IMR-90 (cell line): ENCODE results near the gene SETD3. TPM values are rescaled to one million over a fixed set of nuclear protein-coding genes. Genes with fewer than 3 reads are reported as not detected.

Source experiments
- ATAC-seq: fragments of 200-7000 bp; cut with Tn5 transposase; 2 replicates; pipeline ENCODE4 v1.9.1; 2020; ENCODE audit warnings: low read depth, mild to moderate bottlenecking, moderate library complexity
- BruUV-seq: library from RNA; stranded (reverse); fragments of 400-500 nt; replicated peaks from 2 replicates; lab custom pipeline; 2021; lab: Mats Ljungman, UMichigan
- CTCF ChIA-PET: fragments of 300-600 bp; formaldehyde crosslinking; extraction: SDS; loops from one replicate; lab custom pipeline; 2021; ENCODE audit warnings: antibody characterized with exemption; lab: Yijun Ruan, JAX
- POLR2A ChIA-PET: fragments of 300-600 bp; sonication (Branson Sonifier 250); formaldehyde crosslinking; loops from one replicate; lab custom pipeline; 2022; ENCODE audit warnings: antibody characterized with exemption; ENCODE audit not compliant: unreplicated experiment; lab: Charles Lee
- DNase-seq: peaks from one replicate; pipeline ENCODE4 v3.0.0; 2013
- H2AFZ ChIP-seq: replicated peaks from 2 replicates; pipeline ENCODE3; 2013; ENCODE audit warnings: low read length, mild to moderate bottlenecking; ENCODE audit not compliant: poor library complexity
- H2AK5ac ChIP-seq: 2 replicates; pipeline ENCODE4 v1.6.1; 2013; ENCODE audit warnings: low read depth, low read length, inconsistent platforms
- H2AK9ac ChIP-seq: replicated peaks from 2 replicates; pipeline ENCODE3; 2013; ENCODE audit warnings: mild to moderate bottlenecking, low read depth, low read length, moderate library complexity; ENCODE audit not compliant: poor library complexity
- H2BK120ac ChIP-seq: 2 replicates; pipeline ENCODE4 v1.6.1; 2013; ENCODE audit warnings: low read depth, low read length, inconsistent platforms
- H2BK15ac ChIP-seq: 3 replicates; pipeline ENCODE4 v1.6.1; 2013; ENCODE audit warnings: low read depth, low read length, inconsistent platforms
- H2BK20ac ChIP-seq: 2 replicates; pipeline ENCODE4 v1.6.1; 2013; ENCODE audit warnings: low read depth, mild to moderate bottlenecking, inconsistent platforms, low read length, moderate library complexity
- H2BK5ac ChIP-seq: 2 replicates; pipeline ENCODE4 v1.6.1; 2013; ENCODE audit warnings: mild to moderate bottlenecking, low read depth, low read length, inconsistent platforms; ENCODE audit not compliant: poor library complexity, severe bottlenecking
- H3K14ac ChIP-seq: replicated peaks from 2 replicates; pipeline ENCODE4 v1.6.1; 2013; ENCODE audit warnings: low read depth, low read length, inconsistent platforms
- H3K18ac ChIP-seq: 2 replicates; pipeline ENCODE4 v1.6.1; 2013; ENCODE audit warnings: low read depth, low read length, control low read depth
- H3K23ac ChIP-seq: 2 replicates; pipeline ENCODE4 v1.6.1; 2013; ENCODE audit warnings: low read depth, low read length, inconsistent platforms
- H3K27ac ChIP-seq: 2 replicates; pipeline ENCODE4 v1.5.1; 2013; ENCODE audit warnings: mild to moderate bottlenecking, control low read depth, low read length; ENCODE audit not compliant: insufficient read depth
- H3K27me3 ChIP-seq: 2 replicates; pipeline ENCODE4 v1.6.1; 2013; ENCODE audit warnings: low read length; ENCODE audit not compliant: control insufficient read depth, insufficient read depth
- H3K36me3 ChIP-seq: 2 replicates; pipeline ENCODE4 v1.6.1; 2013; ENCODE audit warnings: low read length, mixed read lengths; ENCODE audit not compliant: control insufficient read depth, insufficient read depth
- H3K4ac ChIP-seq: 2 replicates; pipeline ENCODE4 v1.6.1; 2013; ENCODE audit warnings: low read depth, low read length, inconsistent platforms
- H3K4me1 ChIP-seq: 2 replicates; pipeline ENCODE4 v1.6.1; 2013; ENCODE audit warnings: low read length, mixed read lengths; ENCODE audit not compliant: control insufficient read depth, insufficient read depth
- H3K4me2 ChIP-seq: 2 replicates; pipeline ENCODE4 v1.6.1; 2013; ENCODE audit warnings: low read depth, mild to moderate bottlenecking, control low read depth, low read length, moderate library complexity
- H3K4me3 ChIP-seq: 2 replicates; pipeline ENCODE4 v1.5.1; 2013; ENCODE audit warnings: low read depth, mild to moderate bottlenecking, control low read depth, low read length, moderate library complexity; ENCODE audit not compliant: insufficient read depth
- H3K56ac ChIP-seq: 2 replicates; pipeline ENCODE4 v1.6.1; 2013; ENCODE audit warnings: low read length, inconsistent platforms; ENCODE audit not compliant: insufficient read depth; ENCODE audit errors: extremely low read depth
- H3K79me1 ChIP-seq, 2 experiments: 2 replicates each; pipeline ENCODE4 v1.6.1; 2013; ENCODE audit warnings: low read length in 2 of 2, inconsistent platforms in 1 of 2, low read depth in 1 of 2
- H3K9ac ChIP-seq: 2 replicates; pipeline ENCODE4 v1.6.1; 2013; ENCODE audit warnings: low read depth, low read length, control low read depth
- H3K9me1 ChIP-seq: 2 replicates; pipeline ENCODE4 v1.6.1; 2013; ENCODE audit warnings: low read length, inconsistent platforms; ENCODE audit not compliant: insufficient read depth
- H3K9me3 ChIP-seq: 2 replicates; pipeline ENCODE4 v1.6.1; 2013; ENCODE audit warnings: low read length; ENCODE audit not compliant: control insufficient read depth, insufficient read depth
- H4K20me1 ChIP-seq: 2 replicates; pipeline ENCODE4 v1.6.1; 2013; ENCODE audit warnings: low read length, inconsistent platforms; ENCODE audit not compliant: insufficient read depth
- H4K5ac ChIP-seq: 2 replicates; pipeline ENCODE4 v1.6.1; 2013; ENCODE audit warnings: mild to moderate bottlenecking, low read depth, low read length, control low read depth
- H4K8ac ChIP-seq, 2 experiments: 2 replicates each; pipeline ENCODE4 v1.6.1; 2013; ENCODE audit warnings: low read depth in 2 of 2, low read length in 2 of 2, control low read depth in 1 of 2, inconsistent platforms in 1 of 2
- H4K91ac ChIP-seq: 2 replicates; pipeline ENCODE4 v1.6.1; 2013; ENCODE audit warnings: low read depth, low read length, inconsistent platforms; ENCODE audit not compliant: insufficient read depth
- CHD1 ChIP-seq: IDR thresholded peaks from 2 replicates; pipeline ENCODE4 v1.6.1; 2012; ENCODE audit warnings: low read depth, low read length, improper control_type of control experiment
- ELK1 ChIP-seq: fragments of 150-350 bp; IDR thresholded peaks from 2 replicates; pipeline ENCODE4 v1.6.1; 2016; ENCODE audit warnings: low read depth, mild to moderate bottlenecking, low read length, moderate library complexity, borderline replicate concordance
- MAFK ChIP-seq: IDR thresholded peaks from 2 replicates; pipeline ENCODE4 v1.6.1; 2012; ENCODE audit warnings: low read depth, low read length, improper control_type of control experiment
- MAZ ChIP-seq: IDR thresholded peaks from 2 replicates; pipeline ENCODE4 v1.6.1; 2012; ENCODE audit warnings: low read depth, mild to moderate bottlenecking, low read length, improper control_type of control experiment, moderate library complexity, borderline replicate concordance
- MXI1 ChIP-seq: IDR thresholded peaks from 2 replicates; pipeline ENCODE4 v1.6.1; 2012; ENCODE audit warnings: low read depth, mild to moderate bottlenecking, low read length, moderate library complexity, borderline replicate concordance
- POLR2A ChIP-seq: IDR thresholded peaks from 2 replicates; pipeline ENCODE4 v1.6.1; 2012; ENCODE audit warnings: mild to moderate bottlenecking, low read depth, low read length
- RAD21 ChIP-seq: IDR thresholded peaks from 2 replicates; pipeline ENCODE4 v1.6.1; 2012; ENCODE audit warnings: low read length, improper control_type of control experiment
- RCOR1 ChIP-seq: IDR thresholded peaks from 2 replicates; pipeline ENCODE4 v1.6.1; 2012; ENCODE audit warnings: mild to moderate bottlenecking, low read length, improper control_type of control experiment; ENCODE audit not compliant: insufficient replicate concordance
- SMC3 ChIP-seq: fragments of 150-350 bp; IDR thresholded peaks from 2 replicates; pipeline ENCODE4 v1.6.1; 2016; ENCODE audit warnings: low read depth, mild to moderate bottlenecking, antibody characterized with exemption, low read length, moderate library complexity
- USF2 ChIP-seq: fragments of 150-350 bp; IDR thresholded peaks from 2 replicates; pipeline ENCODE4 v1.6.1; 2017; ENCODE audit warnings: mild to moderate bottlenecking, antibody characterized with exemption, low read length, low read depth
- WGBS, 2 experiments: methylation state at CpG; one replicate each; pipeline versions ENCODE4 v1.1.5 to v1.1.7; 2013; ENCODE audit warnings: missing lambda C conversion rate in 2 of 2; ENCODE audit not compliant: insufficient read length in 1 of 2; ENCODE audit errors: extremely low coverage in 2 of 2; 5-methylcytosine and 5-hydroxymethylcytosine counted together
- dilution Hi-C: fragments of 300-500 bp; cut with HindIII; formaldehyde crosslinking; loops from one replicate; pipeline ENCODE4 v1.14.3; 2018; ENCODE audit warnings: low sequenced_read_pairs; ENCODE audit not compliant: unreplicated experiment
- in situ Hi-C: fragments of 300-500 bp; cut with MboI; formaldehyde crosslinking; loops from 3 replicates; pipeline ENCODE4 v1.14.3; 2019; ENCODE audit warnings: low sequenced_read_pairs, inconsistent platforms, mixed read lengths
- intact Hi-C: fragments of 100-400 bp; cut with micrococcal nuclease; formaldehyde crosslinking; loops from 2 replicates; pipeline ENCODE4 v1.10.0; 2022
- polyA plus RNA-seq, 3 experiments: library from polyadenylated mRNA; depleted of rRNA; stranded (reverse); fragments of >200 nt; gene quantifications; 2 replicates each; pipeline ENCODE4 v1.2.3, GENCODE V29; 2012; ENCODE audit warnings: low replicate concordance in 1 of 3
- total RNA-seq: library from RNA; depleted of rRNA; stranded (reverse); fragments of >200 nt; gene quantifications from 2 replicates; pipeline ENCODE4 v1.2.3, GENCODE V29; 2012

The SETD3 gene
- total and polyA plus RNA-seq, 2 of the 4 experiments (the other 2 are of a cell fraction): 18.8 to 31.9 TPM

GRCh38 chr14:99524091-99524661 is 43.5 kb upstream of the SETD3 start (continued):
- TF ChIP-seq ELK1 (no peak), MAFK (no peak), SMC3 (no peak)

- H3K56ac ChIP-seq: no peak overlapping the region
- no peaks in the 10 kb centered on the region for H3K27me3 ChIP-seq
- in situ Hi-C loops: loop anchor here (5.0 to 10.0 kb wide), 2 partner anchors 99 to 381 kb away; no protein-coding TSS in a partner anchor
- BruUV-seq: no TSS peak
- WGBS, 2 experiments: no CpG with 5 or more reads among the region's 5 CpGs
- peaks cover 10% of the 10 kb centered on the region for H3K9me1 ChIP-seq
- CTCF ChIA-PET: interaction anchor here (0.9 to 1.1 kb wide), 3 partner anchors 13 to 67 kb away, joined by 3 to 6 read pairs (median 3); no protein-coding TSS in a partner anchor
- DNase-seq (no peak), ATAC-seq (no peak)
- peak overlapping the region; percentile 25; the same call in 1 of the 2 replicates for H3K4me2 ChIP-seq
- no peaks in the 10 kb centered on the region; the same call in 1 of the 2 replicates for H3K36me3 ChIP-seq
- peak overlapping the region; percentile 80 for H2BK5ac ChIP-seq
- no peak overlapping the region for H3K9ac ChIP-seq
- H2BK120ac ChIP-seq: peak overlapping the region; percentile 80
- H2AFZ ChIP-seq: peak overlapping the region; percentile 81
- H3K4me1 ChIP-seq: peaks cover 34% of the 10 kb centered on the region
- H3K23ac ChIP-seq: peak overlapping the region; percentile 65; the same call in 1 of the 2 replicates
- peak overlapping the region; percentile 60; the same call in 1 of the 2 replicates for H2AK5ac ChIP-seq
- H2BK20ac ChIP-seq: peak overlapping the region; percentile 32; the same call in 1 of the 2 replicates
- dilution Hi-C loops: no loop called here
- peak overlapping the region; percentile 14 for H4K5ac ChIP-seq
- peak overlapping the region; percentile 39; the same call in 1 of the 2 replicates for H3K18ac ChIP-seq
- no peaks in the 10 kb centered on the region for H3K9me3 ChIP-seq
- no peak overlapping the region for H3K4me3 ChIP-seq
- POLR2A ChIA-PET: no interaction called here
- peak overlapping the region; percentile 97 for H2AK9ac ChIP-seq
- peak overlapping the region; percentile 91 for H4K91ac ChIP-seq
- intact Hi-C loops: loop anchor here (5.0 kb wide), 1 partner anchor 159 kb away; the partner anchor contains the start of gene CYP46A1
- H4K20me1 ChIP-seq: peaks cover 23% of the 10 kb centered on the region
- H3K27ac ChIP-seq: peak overlapping the region; percentile 76
- peaks cover 22 to 78% of the 10 kb centered on the region in 2 experiments for H3K79me1 ChIP-seq
- H3K4ac ChIP-seq: peak overlapping the region; percentile 78
- 0 out of 3 replicates have a peak overlapping the region, but pooled peaks have one; percentile 38 for H2BK15ac ChIP-seq
- H4K8ac ChIP-seq: peak overlapping the region; percentile 63 to 89; a peak in 2 of 4 replicates
- H3K14ac ChIP-seq: peak overlapping the region; percentile 62; the same call in 1 of the 2 replicates
- TF ChIP-seq SMC3 (no peak), USF2 (no peak), ELK1 (no peak), CHD1 (no peak), RAD21 (no peak), MAZ (no peak), POLR2A (no peak), RCOR1 (no peak), MXI1 (no peak)
These were observed 43.0 kb upstream of the SETD3 start for GRCh38 chr14:99523704-99524055.
